GM19452 (cell line): ENCODE measurements around the gene CNN3.
"Not testable (repeated sequence)": the region's sequence is repeated elsewhere in the genome, so short reads cannot be mapped to it uniquely, and the experiment has no call there.

Experiments
- ATAC-seq: cut with Tn5 transposase; IDR thresholded peaks from one replicate; pipeline ENCODE4 v1.9.1; 2021; ENCODE audit not compliant: unreplicated experiment

Gene CNN3

GRCh38 chr1:94949681-94950661 is 23.1 kb upstream of the CNN3 start:
- no peak for ATAC-seq

- no peak for ATAC-seq
Measured at GRCh38 chr1:94947437-94947836, 20.5 kb upstream of the CNN3 start.

GRCh38 chr1:94946886-94947285 is 20.0 kb upstream of the CNN3 start:
- no peak for ATAC-seq

- no peak for ATAC-seq
Measured at GRCh38 chr1:94942171-94943128, 15.5 kb upstream of the CNN3 start.

- not testable (repeated sequence) for ATAC-seq
Measured at GRCh38 chr1:94941480-94941879, 14.6 kb upstream of the CNN3 start.

- ATAC-seq: no peak
Measured at GRCh38 chr1:94940738-94941137, 13.8 kb upstream of the CNN3 start.

- ATAC-seq: no peak
Measured at GRCh38 chr1:94937820-94938219, 10.9 kb upstream of the CNN3 start.

- ATAC-seq: no peak
Measured at GRCh38 chr1:94936861-94937620, 10.1 kb upstream of the CNN3 start.

- no peak for ATAC-seq
Measured at GRCh38 chr1:94935476-94935875, 8.6 kb upstream of the CNN3 start.

- ATAC-seq: no peak
Measured at GRCh38 chr1:94935034-94935433, 8.1 kb upstream of the CNN3 start.

- ATAC-seq: no peak
Measured at GRCh38 chr1:94934551-94934950, 7.6 kb upstream of the CNN3 start.

GRCh38 chr1:94931254-94931841 is 4.4 kb upstream of the CNN3 start:
- no peak for ATAC-seq

- no peak for ATAC-seq
Measured at GRCh38 chr1:94929351-94930217, 2.7 kb upstream of the CNN3 start.

- no peak for ATAC-seq
Measured at GRCh38 chr1:94928293-94928939, 1.5 kb upstream of the CNN3 start.

- no peak for ATAC-seq
Measured at GRCh38 chr1:94927405-94928175, 680 bp upstream of the CNN3 start.

GRCh38 chr1:94926126-94926914 is 590 bp downstream of the CNN3 start:
- peak; percentile 29 for ATAC-seq

GRCh38 chr1:94925561-94926125 is 1.3 kb downstream of the CNN3 start:
- no peak for ATAC-seq
